Chondrocyte (in vitro differentiated cells): ENCODE results near the gene ZDHHC24. TPM values are rescaled to one million over a fixed set of nuclear protein-coding genes. Genes with fewer than 3 reads are reported as not detected.

ENCODE experiments used
- DNase-seq: peaks from one replicate; pipeline ENCODE4 v3.0.0; 2021; ENCODE audit warnings: mixed read lengths, low spot score
- H3K27ac Mint-ChIP-seq: one replicate; pipeline ENCODE4 v1.8.0; 2021; ENCODE audit warnings: mild to moderate bottlenecking, moderate library complexity, mixed read lengths; ENCODE audit not compliant: unreplicated experiment
- H3K27me3 Mint-ChIP-seq: 2 replicates; pipeline ENCODE4 v1.8.0; 2021; ENCODE audit warnings: low read depth, mixed read lengths
- H3K36me3 Mint-ChIP-seq: 2 replicates; pipeline ENCODE4 v1.8.0; 2021; ENCODE audit warnings: low read depth, mixed read lengths
- H3K4me1 Mint-ChIP-seq: 2 replicates; pipeline ENCODE4 v1.8.0; 2021; ENCODE audit warnings: low read depth, mild to moderate bottlenecking, mixed read lengths
- H3K4me3 Mint-ChIP-seq: one replicate; pipeline ENCODE4 v1.8.0; 2021; ENCODE audit warnings: mild to moderate bottlenecking, moderate library complexity, mixed read lengths; ENCODE audit not compliant: unreplicated experiment
- H3K9me3 Mint-ChIP-seq: 2 replicates; pipeline ENCODE4 v1.8.0; 2021; ENCODE audit warnings: low read depth, mixed read lengths
- CTCF ChIP-seq: fragments of 200-600 bp; sonication (generic); IDR thresholded peaks from 2 replicates; pipeline ENCODE4 v1.5.0; 2021; ENCODE audit warnings: antibody characterized with exemption, mild to moderate bottlenecking, moderate library complexity
- total RNA-seq: library from RNA; stranded (reverse); gene quantifications from 3 replicates; pipeline ENCODE4 v1.2.1, GENCODE V29; 2021

Gene ZDHHC24
- total RNA-seq, 1 donor from 2014 or later = 13.8 TPM

GRCh38 chr11:66493130-66493529 lies 52.7 kb downstream of the ZDHHC24 start:
- Mint-ChIP-seq H3K36me3 (peaks cover 19% of the 10 kb centered on the region), H3K4me3 (no peak overlapping the region), H3K27me3 (no peaks in the 10 kb centered on the region), H3K27ac (no peak overlapping the region), H3K9me3 (no peaks in the 10 kb centered on the region), H3K4me1 (no peaks in the 10 kb centered on the region)
- TF ChIP-seq CTCF = no peak
- DNase-seq = no peak

- Mint-ChIP-seq H3K27ac (no peak overlapping the region), H3K27me3 (no peaks in the 10 kb centered on the region), H3K4me1 (no peaks in the 10 kb centered on the region), H3K9me3 (no peaks in the 10 kb centered on the region), H3K36me3 (peaks cover 16% of the 10 kb centered on the region), H3K4me3 (no peak overlapping the region)
- no peak for TF ChIP-seq CTCF
- no peak for DNase-seq
Measured at GRCh38 chr11:66492161-66492865, 53.5 kb downstream of the ZDHHC24 start.

GRCh38 chr11:66491315-66491935 lies 54.4 kb downstream of the ZDHHC24 start:
- H3K27me3 Mint-ChIP-seq = no peaks in the 10 kb centered on the region
- TF ChIP-seq CTCF = peak; percentile 69
- H3K27ac Mint-ChIP-seq = no peak overlapping the region
- no peaks in the 10 kb centered on the region for H3K9me3 Mint-ChIP-seq
- no peak for DNase-seq
- no peaks in the 10 kb centered on the region for H3K4me1 Mint-ChIP-seq
- H3K36me3 Mint-ChIP-seq = peaks cover 13% of the 10 kb centered on the region
- H3K4me3 Mint-ChIP-seq = no peak overlapping the region

GRCh38 chr11:66489636-66490035 lies 56.2 kb downstream of the ZDHHC24 start:
- no peak for TF ChIP-seq CTCF
- Mint-ChIP-seq H3K4me3 (no peak overlapping the region), H3K27ac (no peak overlapping the region), H3K36me3 (peaks cover 13% of the 10 kb centered on the region), H3K27me3 (no peaks in the 10 kb centered on the region), H3K9me3 (no peaks in the 10 kb centered on the region), H3K4me1 (no peaks in the 10 kb centered on the region)
- no peak for DNase-seq

- no peak for DNase-seq
- Mint-ChIP-seq H3K36me3 (peaks cover 11% of the 10 kb centered on the region), H3K27me3 (no peaks in the 10 kb centered on the region), H3K9me3 (no peaks in the 10 kb centered on the region), H3K27ac (peak overlapping the region; percentile 54), H3K4me3 (no peak overlapping the region), H3K4me1 (no peaks in the 10 kb centered on the region)
- TF ChIP-seq CTCF = no peak
Measured at GRCh38 chr11:66488957-66489356, 56.9 kb downstream of the ZDHHC24 start.
